DND-41 (cell line): ENCODE results near the gene YIPF1.

Source experiments
- EZH2 ChIP-seq: IDR thresholded peaks from 3 replicates; pipeline ENCODE4 v1.6.1; 2012; ENCODE audit warnings: borderline replicate concordance, low read depth, mild to moderate bottlenecking, moderate library complexity, low read length, inconsistent platforms; ENCODE audit not compliant: severe bottlenecking
- TF ChIP-seq, protein P1 (sequence below): IDR thresholded peaks from 2 replicates; pipeline ENCODE4 v1.5.1; 2012; ENCODE audit warnings: borderline replicate concordance, low read length, moderate library complexity, mild to moderate bottlenecking; ENCODE audit not compliant: poor library complexity, severe bottlenecking; ENCODE audit errors: extremely low read depth

DNA sequence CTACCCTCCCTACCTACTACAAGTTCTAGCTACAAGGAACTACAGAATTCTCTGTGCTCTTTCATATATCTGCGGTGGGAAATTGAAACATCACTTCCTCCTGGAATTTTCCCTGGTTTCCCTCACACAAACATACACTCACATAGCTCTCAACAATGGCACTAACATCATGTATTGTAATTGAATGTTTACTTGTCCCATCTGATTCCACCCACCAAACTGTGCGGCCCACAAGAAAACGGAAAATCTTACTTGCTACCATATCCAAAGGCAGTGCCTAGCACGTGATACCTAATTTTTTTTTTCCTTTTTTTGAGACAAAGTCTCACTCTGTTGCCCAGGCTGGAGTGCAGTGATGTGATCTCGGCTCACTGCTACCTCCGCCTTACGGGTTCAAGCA, 85.4 kb downstream of the YIPF1 start:
- TF ChIP-seq, protein P1, sequence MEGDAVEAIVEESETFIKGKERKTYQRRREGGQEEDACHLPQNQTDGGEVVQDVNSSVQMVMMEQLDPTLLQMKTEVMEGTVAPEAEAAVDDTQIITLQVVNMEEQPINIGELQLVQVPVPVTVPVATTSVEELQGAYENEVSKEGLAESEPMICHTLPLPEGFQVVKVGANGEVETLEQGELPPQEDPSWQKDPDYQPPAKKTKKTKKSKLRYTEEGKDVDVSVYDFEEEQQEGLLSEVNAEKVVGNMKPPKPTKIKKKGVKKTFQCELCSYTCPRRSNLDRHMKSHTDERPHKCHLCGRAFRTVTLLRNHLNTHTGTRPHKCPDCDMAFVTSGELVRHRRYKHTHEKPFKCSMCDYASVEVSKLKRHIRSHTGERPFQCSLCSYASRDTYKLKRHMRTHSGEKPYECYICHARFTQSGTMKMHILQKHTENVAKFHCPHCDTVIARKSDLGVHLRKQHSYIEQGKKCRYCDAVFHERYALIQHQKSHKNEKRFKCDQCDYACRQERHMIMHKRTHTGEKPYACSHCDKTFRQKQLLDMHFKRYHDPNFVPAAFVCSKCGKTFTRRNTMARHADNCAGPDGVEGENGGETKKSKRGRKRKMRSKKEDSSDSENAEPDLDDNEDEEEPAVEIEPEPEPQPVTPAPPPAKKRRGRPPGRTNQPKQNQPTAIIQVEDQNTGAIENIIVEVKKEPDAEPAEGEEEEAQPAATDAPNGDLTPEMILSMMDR: no peak
- TF ChIP-seq EZH2: no peak
